GM12878 (cell line): ENCODE measurements around the gene MYO16. TPM values are rescaled to one million over a fixed set of nuclear protein-coding genes. Genes with fewer than 3 reads are reported as not detected.

Source experiments
- ATAC-seq: fragments of 200-7000 bp; cut with Tn5 transposase; 3 replicates; pipeline ENCODE4 v1.9.1; 2020; ENCODE audit warnings: mild to moderate bottlenecking, moderate library complexity
- BruUV-seq: library from RNA; stranded (reverse); fragments of 400-500 nt; replicated peaks from 2 replicates; lab custom pipeline; 2021; lab: Mats Ljungman, UMichigan
- CTCF ChIA-PET: fragments of 300-600 bp; sonication (Branson Sonifier 250); formaldehyde crosslinking; extraction: SDS; loops from one replicate; lab custom pipeline; 2021; ENCODE audit warnings: inconsistent platforms; lab: Yijun Ruan, JAX
- POLR2A ChIA-PET: fragments of 350-600 bp; formaldehyde crosslinking; extraction: SDS; loops from one replicate; lab custom pipeline; 2021; ENCODE audit warnings: inconsistent platforms; lab: Charles Lee
- RAD21 ChIA-PET: fragments of 300-600 bp; sonication (Branson Sonifier 250); formaldehyde crosslinking; loops from one replicate; lab custom pipeline; 2023; ENCODE audit warnings: antibody characterized with exemption; ENCODE audit not compliant: unreplicated experiment; lab: Charles Lee
- SMC1A ChIA-PET: fragments of 300-600 bp; sonication (Branson Sonifier 250); formaldehyde crosslinking; loops from one replicate; lab custom pipeline; 2023; ENCODE audit not compliant: unreplicated experiment, uncharacterized antibody; lab: Charles Lee
- DNase-seq: peaks from one replicate; pipeline ENCODE4 v3.0.0-alpha.2; 2011; ENCODE audit warnings: low read depth, low spot score
- FAIRE-seq: peaks from 3 replicates; lab custom pipeline; 2011; peaks lifted over from hg19 to GRCh38; lab: Jason Lieb, UNC
- H2AFZ ChIP-seq: 2 replicates; pipeline ENCODE4 v1.6.0; 2011; ENCODE audit warnings: low read depth, low read length, control low read depth; ENCODE audit not compliant: control insufficient read depth
- H3K27ac ChIP-seq: 2 replicates; pipeline ENCODE4 v1.5.1; 2011; ENCODE audit warnings: control low read depth; ENCODE audit not compliant: control insufficient read depth, insufficient read depth
- H3K27me3 ChIP-seq, 2 experiments: replicated peaks in 1 of 2; 2 replicates each; pipeline versions ENCODE4 v1.6.0 to v1.6.1; 2011; ENCODE audit warnings: low read length in 1 of 2; ENCODE audit not compliant: control insufficient read depth in 2 of 2, insufficient read depth in 2 of 2
- H3K36me3 ChIP-seq, 2 experiments: 2 replicates each; pipeline ENCODE4 v1.5.1; 2011; ENCODE audit warnings: low read length in 1 of 2; ENCODE audit not compliant: control insufficient read depth in 2 of 2, insufficient read depth in 2 of 2
- H3K4me1 ChIP-seq: 2 replicates; pipeline ENCODE4 v1.6.1; 2011; ENCODE audit warnings: mild to moderate bottlenecking, low read length, moderate library complexity, mixed read lengths; ENCODE audit not compliant: control insufficient read depth, insufficient read depth
- H3K4me2 ChIP-seq: 2 replicates; pipeline ENCODE4 v1.6.0; 2011; ENCODE audit warnings: control low read depth; ENCODE audit not compliant: control insufficient read depth, insufficient read depth
- H3K4me3 ChIP-seq: fragments of 200-600 bp; sonication (generic); 2 replicates; pipeline ENCODE4 v1.5.1; 2016
- H3K79me2 ChIP-seq: 2 replicates; pipeline ENCODE4 v1.6.0; 2011; ENCODE audit warnings: low read length; ENCODE audit not compliant: control insufficient read depth, insufficient read depth
- H3K9ac ChIP-seq: 2 replicates; pipeline ENCODE4 v1.8.0; 2011; ENCODE audit warnings: low read length, control low read depth, mixed read lengths; ENCODE audit not compliant: control insufficient read depth, insufficient read depth
- H3K9me3 ChIP-seq: replicated peaks from 3 replicates; pipeline ENCODE4 v1.5.1; 2011; ENCODE audit warnings: mild to moderate bottlenecking, low read length; ENCODE audit not compliant: control insufficient read depth, insufficient read depth
- H4K20me1 ChIP-seq: 2 replicates; pipeline ENCODE4 v1.6.0; 2011; ENCODE audit not compliant: control insufficient read depth, insufficient read depth
- DPF2 ChIP-seq: fragments of 450-650 bp; IDR thresholded peaks from 2 replicates; pipeline ENCODE4 v1.6.1; 2017; ENCODE audit warnings: mild to moderate bottlenecking
- EP300 ChIP-seq, 2 experiments: fragments of 150-350 bp in 1 of 2; IDR thresholded peaks; 2 replicates each; pipeline ENCODE4 v1.6.1; 2011 to 2012; ENCODE audit warnings: low read depth in 2 of 2, low read length in 2 of 2, borderline replicate concordance in 1 of 2, improper control_type of control experiment in 1 of 2, inconsistent platforms in 1 of 2; ENCODE audit not compliant: control insufficient read depth in 1 of 2
- RELA ChIP-seq: fragments of 450-650 bp; IDR thresholded peaks from 2 replicates; pipeline ENCODE4 v1.8.0; 2014; ENCODE audit warnings: borderline replicate concordance; ENCODE audit not compliant: partially characterized antibody
- WGBS: methylation state at CpG from one replicate; pipeline ENCODE4 v1.1.6; 2016; ENCODE audit warnings: low lambda C conversion rate; ENCODE audit not compliant: insufficient replicate concordance, insufficient coverage; ENCODE audit errors: missing lambda C conversion rate; 5-methylcytosine and 5-hydroxymethylcytosine counted together
- in situ Hi-C: fragments of 300-500 bp; cut with MboI; formaldehyde crosslinking; loops from 9 replicates; pipeline ENCODE4 v1.14.3; 2018; ENCODE audit warnings: mixed read lengths
- intact Hi-C: fragments of 100-400 bp; cut with micrococcal nuclease; formaldehyde crosslinking; loops from one replicate; pipeline ENCODE4 v1.14.2; 2022; ENCODE audit not compliant: unreplicated experiment
- polyA plus RNA-seq, 11 experiments: library from polyadenylated mRNA; depleted of rRNA in 4 of 11; unstranded in 6 of 11; stranded (reverse) in 5 of 11; fragments of >200 nt; fragmentation: Nextera tagmentation in 4 of 11; fragmentation: Illumina TruSeq in 1 of 11; extraction: Ambion mirVana in 4 of 11; extraction: Trizol in 1 of 11; gene quantifications; 1 replicate in 1 of 11; 2 replicates in 10 of 11; pipeline versions ENCODE4 v1.2.1 to v1.2.3, GENCODE V29; 2011 to 2016; ENCODE audit warnings: inconsistent platforms in 2 of 11, missing spikeins in 2 of 11, low read depth in 1 of 11
- total RNA-seq, 4 experiments: library from RNA; depleted of rRNA in 3 of 4; stranded (reverse); fragments of >200 nt in 3 of 4; fragmentation: Illumina TruSeq in 1 of 4; extraction: Trizol in 1 of 4; gene quantifications; 2 replicates each; pipeline versions ENCODE4 v1.2.1 to v1.2.3, GENCODE V29; 2013 to 2021
- TF ChIP-seq, protein P1 (sequence below): fragments of 450-650 bp; IDR thresholded peaks from 2 replicates; pipeline ENCODE4 v1.6.1; 2016; ENCODE audit warnings: mild to moderate bottlenecking, moderate library complexity, borderline replicate concordance

Gene MYO16
- total and polyA plus RNA-seq, 10 of the 15 experiments (the other 5 are each of a cell fraction or from before 2014, with no cell fraction given), result under 0.01 to 1.7 (median 0.05) TPM; not detected in 4

DNA sequence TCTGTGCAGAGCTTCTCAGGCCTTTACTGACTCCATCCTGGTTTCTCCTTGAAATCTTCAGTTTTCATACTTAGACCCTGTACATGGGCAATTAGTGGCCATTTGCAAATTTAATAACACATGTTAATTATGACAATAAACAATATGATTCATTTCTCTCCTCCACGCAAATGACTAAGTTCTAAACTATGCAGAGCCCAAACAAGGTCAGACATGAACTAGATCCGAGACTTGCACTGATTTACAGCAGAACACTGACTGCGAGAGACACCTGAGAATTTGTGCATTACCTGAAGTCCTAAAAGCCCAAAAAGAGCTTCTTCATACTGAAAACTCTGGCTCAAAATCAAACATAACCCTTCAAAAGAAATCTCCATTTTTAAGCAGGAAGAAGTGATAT is 521.8 kb downstream of the MYO16 start:
- Histone ChIP-seq H3K9ac (no peak overlapping the region), H3K4me2 (no peak overlapping the region), H3K4me3 (no peak overlapping the region), H3K27ac (no peak overlapping the region), H2AFZ (no peak overlapping the region), H3K79me2 (no peaks in the 10 kb centered on the region), H3K9me3 (no peaks in the 10 kb centered on the region), H3K36me3 (no peaks in the 10 kb centered on the region), H4K20me1 (no peaks in the 10 kb centered on the region), H3K4me1 (no peaks in the 10 kb centered on the region), H3K27me3 (no peaks in the 10 kb centered on the region; a peak in 1 of 4 replicates)
- 36% methylated on average over 3 of the region's 3 CpGs for WGBS
- DNase-seq (no peak), FAIRE-seq (no peak), ATAC-seq (no peak)
- BruUV-seq, result no TSS peak
- in situ Hi-C loops, result loop anchor here (25.0 kb wide), 1 partner anchor 2011 kb away; no protein-coding TSS in a partner anchor
- ChIA-PET CTCF (interaction anchor here (1.2 to 1.5 kb wide), 3 partner anchors 7 to 16 kb away, joined by 4 read pairs; no protein-coding TSS in a partner anchor), RAD21 (interaction anchor here (0.6 to 2.2 kb wide), 2 partner anchors 11 to 191 kb away, joined by 3 to 9 read pairs; no protein-coding TSS in a partner anchor), SMC1A (interaction anchor here (1.7 to 2.4 kb wide), 2 partner anchors 9 to 11 kb away, joined by 4 to 10 read pairs; no protein-coding TSS in a partner anchor), POLR2A (no interaction called here)
- TF ChIP-seq EP300 (IDR thresholded peaks at IDR 0.05; ENCODE audit: borderline replicate concordance in 1 of 2, control insufficient read depth in 1 of 2, low read depth in 2 of 2, low read length in 2 of 2) (no peak), RELA (no peak), DPF2 (no peak)
- TF ChIP-seq, protein P1, sequence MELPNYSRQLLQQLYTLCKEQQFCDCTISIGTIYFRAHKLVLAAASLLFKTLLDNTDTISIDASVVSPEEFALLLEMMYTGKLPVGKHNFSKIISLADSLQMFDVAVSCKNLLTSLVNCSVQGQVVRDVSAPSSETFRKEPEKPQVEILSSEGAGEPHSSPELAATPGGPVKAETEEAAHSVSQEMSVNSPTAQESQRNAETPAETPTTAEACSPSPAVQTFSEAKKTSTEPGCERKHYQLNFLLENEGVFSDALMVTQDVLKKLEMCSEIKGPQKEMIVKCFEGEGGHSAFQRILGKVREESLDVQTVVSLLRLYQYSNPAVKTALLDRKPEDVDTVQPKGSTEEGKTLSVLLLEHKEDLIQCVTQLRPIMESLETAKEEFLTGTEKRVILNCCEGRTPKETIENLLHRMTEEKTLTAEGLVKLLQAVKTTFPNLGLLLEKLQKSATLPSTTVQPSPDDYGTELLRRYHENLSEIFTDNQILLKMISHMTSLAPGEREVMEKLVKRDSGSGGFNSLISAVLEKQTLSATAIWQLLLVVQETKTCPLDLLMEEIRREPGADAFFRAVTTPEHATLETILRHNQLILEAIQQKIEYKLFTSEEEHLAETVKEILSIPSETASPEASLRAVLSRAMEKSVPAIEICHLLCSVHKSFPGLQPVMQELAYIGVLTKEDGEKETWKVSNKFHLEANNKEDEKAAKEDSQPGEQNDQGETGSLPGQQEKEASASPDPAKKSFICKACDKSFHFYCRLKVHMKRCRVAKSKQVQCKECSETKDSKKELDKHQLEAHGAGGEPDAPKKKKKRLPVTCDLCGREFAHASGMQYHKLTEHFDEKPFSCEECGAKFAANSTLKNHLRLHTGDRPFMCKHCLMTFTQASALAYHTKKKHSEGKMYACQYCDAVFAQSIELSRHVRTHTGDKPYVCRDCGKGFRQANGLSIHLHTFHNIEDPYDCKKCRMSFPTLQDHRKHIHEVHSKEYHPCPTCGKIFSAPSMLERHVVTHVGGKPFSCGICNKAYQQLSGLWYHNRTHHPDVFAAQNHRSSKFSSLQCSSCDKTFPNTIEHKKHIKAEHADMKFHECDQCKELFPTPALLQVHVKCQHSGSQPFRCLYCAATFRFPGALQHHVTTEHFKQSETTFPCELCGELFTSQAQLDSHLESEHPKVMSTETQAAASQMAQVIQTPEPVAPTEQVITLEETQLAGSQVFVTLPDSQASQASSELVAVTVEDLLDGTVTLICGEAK, result no peak
- intact Hi-C loops, result no loop called here
